Coronary artery (tissue), 2 donors: ENCODE results near the gene FUS.
A peak's percentile ranks its signal among the peaks of the same experiment; 100 is the strongest.
"Not testable (repeated sequence)": the region's sequence is repeated elsewhere in the genome, so short reads cannot be mapped to it uniquely, and the experiment has no call there.

Source experiments
- DNase-seq: peaks from one replicate; pipeline ENCODE4 v3.0.0-alpha.2; 2017; ENCODE audit warnings: low spot score
- H3K27ac ChIP-seq, 2 donors: fragments of 200-600 bp; sonication (generic); one replicate each; pipeline ENCODE4 v1.5.1; 2016 to 2019
- H3K4me3 ChIP-seq: fragments of 200-600 bp; sonication (generic); 2 replicates; pipeline ENCODE4 v1.5.1; 2016; ENCODE audit warnings: mild to moderate bottlenecking, moderate library complexity
- TF ChIP-seq, protein P1 (sequence below): fragments of 200-600 bp; sonication (generic); IDR thresholded peaks from one replicate; pipeline ENCODE4 v1.5.1; 2019; ENCODE audit warnings: antibody characterized with exemption

The FUS gene

DNA sequence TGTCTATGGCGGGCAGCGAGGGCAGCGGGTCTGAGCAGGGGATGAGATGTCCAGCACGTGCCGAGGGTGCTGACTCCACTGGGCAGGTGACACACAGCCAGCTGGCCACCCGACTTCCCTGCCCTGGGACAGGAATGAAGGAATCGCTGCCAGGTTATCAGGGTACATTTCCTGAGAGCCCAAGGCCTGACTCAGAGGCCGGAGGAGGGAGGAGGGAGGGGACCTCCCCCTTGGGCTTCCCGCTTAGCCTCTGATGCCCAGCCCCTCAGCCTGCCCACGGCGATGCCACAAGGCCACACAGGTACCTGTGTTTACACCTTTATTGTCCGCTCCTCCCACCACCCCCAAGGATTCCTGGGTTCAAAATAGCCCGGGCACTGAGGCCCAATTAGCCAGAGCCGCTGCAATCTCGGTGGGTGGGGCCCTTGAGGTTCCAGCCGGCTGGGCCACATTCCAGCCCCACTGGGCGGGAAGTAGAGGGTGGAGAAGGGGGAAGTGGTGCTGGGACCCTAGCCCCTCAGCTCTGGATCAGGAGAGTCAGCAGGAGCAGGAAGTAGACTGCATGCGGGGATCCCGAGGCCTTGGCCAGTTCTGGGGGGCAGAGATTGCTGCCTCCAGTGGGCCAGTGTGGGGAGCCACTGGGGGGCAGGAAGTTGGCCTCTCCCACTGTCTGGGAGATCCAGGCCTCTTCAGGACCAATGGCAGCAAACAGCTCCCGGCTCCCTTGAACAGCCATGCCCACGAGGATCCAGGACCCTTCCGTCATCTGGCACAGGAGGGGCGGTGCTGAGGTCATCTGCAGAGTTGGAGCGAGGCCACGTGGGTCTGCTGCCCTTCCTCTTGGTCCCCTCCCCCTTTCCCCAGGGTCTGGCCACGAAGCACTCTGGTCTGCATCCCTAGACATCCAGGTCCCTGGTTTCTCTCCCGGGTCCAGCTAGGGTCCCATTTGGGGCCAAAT is 41.0 kb upstream of the FUS start:
- peak overlapping the region; percentile 44 for H3K4me3 ChIP-seq
- H3K27ac ChIP-seq = peak overlapping the region in 1 of 2 donors; percentile 58
- peak; percentile 81 for DNase-seq
- TF ChIP-seq, protein P1, sequence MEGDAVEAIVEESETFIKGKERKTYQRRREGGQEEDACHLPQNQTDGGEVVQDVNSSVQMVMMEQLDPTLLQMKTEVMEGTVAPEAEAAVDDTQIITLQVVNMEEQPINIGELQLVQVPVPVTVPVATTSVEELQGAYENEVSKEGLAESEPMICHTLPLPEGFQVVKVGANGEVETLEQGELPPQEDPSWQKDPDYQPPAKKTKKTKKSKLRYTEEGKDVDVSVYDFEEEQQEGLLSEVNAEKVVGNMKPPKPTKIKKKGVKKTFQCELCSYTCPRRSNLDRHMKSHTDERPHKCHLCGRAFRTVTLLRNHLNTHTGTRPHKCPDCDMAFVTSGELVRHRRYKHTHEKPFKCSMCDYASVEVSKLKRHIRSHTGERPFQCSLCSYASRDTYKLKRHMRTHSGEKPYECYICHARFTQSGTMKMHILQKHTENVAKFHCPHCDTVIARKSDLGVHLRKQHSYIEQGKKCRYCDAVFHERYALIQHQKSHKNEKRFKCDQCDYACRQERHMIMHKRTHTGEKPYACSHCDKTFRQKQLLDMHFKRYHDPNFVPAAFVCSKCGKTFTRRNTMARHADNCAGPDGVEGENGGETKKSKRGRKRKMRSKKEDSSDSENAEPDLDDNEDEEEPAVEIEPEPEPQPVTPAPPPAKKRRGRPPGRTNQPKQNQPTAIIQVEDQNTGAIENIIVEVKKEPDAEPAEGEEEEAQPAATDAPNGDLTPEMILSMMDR = no peak

GRCh38 chr16:31141071-31141469 is 38.9 kb upstream of the FUS start:
- Histone ChIP-seq H3K27ac (peak overlapping the region; percentile 57 to 90), H3K4me3 (peak overlapping the region; percentile 80)
- DNase-seq = not testable (repeated sequence)

- peak overlapping the region; percentile 80 for H3K4me3 ChIP-seq
These were observed 38.3 kb upstream of the FUS start for GRCh38 chr16:31141489-31142108.

GRCh38 chr16:31142109-31143010 is 37.6 kb upstream of the FUS start:
- Histone ChIP-seq H3K27ac (peak overlapping the region; percentile 57 to 90), H3K4me3 (peak overlapping the region; percentile 80)
- DNase-seq = peak; percentile 100
- TF ChIP-seq, protein P1 = peak; percentile 99

More at GRCh38 chr16:31141489-31142108, 38.3 kb upstream of the FUS start:
- no peak for DNase-seq
- H3K27ac ChIP-seq = peak overlapping the region; percentile 57 to 90
- TF ChIP-seq, protein P1 = no peak

DNA sequence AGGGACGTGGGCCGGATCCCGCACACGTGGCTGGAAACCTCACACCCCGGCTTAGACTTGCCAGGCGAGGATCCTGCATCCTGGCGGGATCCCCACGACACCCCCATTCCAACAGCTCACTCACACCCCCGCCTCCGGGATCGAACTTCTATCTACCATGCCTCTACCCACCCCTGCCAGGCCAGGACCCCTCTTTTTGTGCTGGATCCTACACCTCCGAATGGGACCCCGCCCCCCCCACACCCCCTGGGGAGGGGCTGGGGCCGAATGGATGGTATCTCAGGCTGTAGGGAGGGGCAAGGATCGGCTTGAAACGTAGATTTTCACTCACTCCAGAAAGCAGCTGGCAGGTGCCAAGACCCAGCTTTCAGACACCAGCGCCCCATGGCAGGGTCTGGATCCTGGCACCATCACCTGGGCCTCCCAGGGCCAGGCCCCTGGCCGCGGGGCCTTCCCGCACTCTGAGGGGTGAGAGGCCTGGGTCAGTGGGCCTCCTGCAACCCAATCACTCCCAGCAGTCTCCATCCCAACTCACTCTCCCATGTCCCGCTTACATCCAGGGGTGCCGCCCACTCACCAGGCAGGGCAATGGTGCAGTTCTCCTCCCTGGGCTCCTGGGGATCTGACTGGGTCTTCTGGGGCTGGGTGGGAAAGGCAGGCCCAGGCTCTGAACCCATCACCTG is 36.8 kb upstream of the FUS start:
- TF ChIP-seq, protein P1 = no peak
- H3K4me3 ChIP-seq = peak overlapping the region; percentile 80
- no peak for DNase-seq
- peak overlapping the region in 1 of 2 donors; percentile 90 for H3K27ac ChIP-seq

GRCh38 chr16:31143694-31144148 is 36.2 kb upstream of the FUS start:
- H3K27ac ChIP-seq = no peak overlapping the region
- TF ChIP-seq, protein P1 = no peak
- DNase-seq = no peak
- no peak overlapping the region for H3K4me3 ChIP-seq

GRCh38 chr16:31144418-31144817 is 35.5 kb upstream of the FUS start:
- not testable (repeated sequence) for DNase-seq, H3K4me3 ChIP-seq, H3K27ac ChIP-seq
